ENCODE results near the gene RNU6-8. TPM values are rescaled to one million over a fixed set of nuclear protein-coding genes. Genes with fewer than 3 reads are reported as not detected.

RNU6-8 gene
- total and polyA plus RNA-seq, 4 donors: not detected

DNA sequence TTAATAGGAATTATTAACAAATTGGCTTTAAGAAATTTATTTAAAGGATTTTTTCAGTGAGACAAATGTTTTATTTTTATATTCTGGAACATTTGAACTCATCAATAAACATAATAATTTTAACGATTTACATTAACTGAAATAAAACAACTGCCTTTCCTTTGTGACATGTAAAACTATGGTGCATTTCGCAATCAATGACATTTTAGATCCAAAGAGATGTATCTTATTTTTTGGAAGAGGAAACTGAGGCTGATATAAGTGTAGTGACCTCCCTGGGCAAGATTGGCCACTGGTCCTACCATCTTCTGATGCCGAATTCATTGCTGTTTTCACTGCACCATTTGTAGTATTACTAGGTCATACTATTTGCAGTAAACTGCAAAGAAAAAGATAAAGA, 2.5 kb upstream of the RNU6-8 start:
- Histone ChIP-seq H3K27me3 (ENCODE audit: control insufficient read depth in 3 of 3, insufficient read depth in 3 of 3, low read length in 2 of 3) (no peaks in the 10 kb centered on the region), H3K27ac (ENCODE audit: low read depth in 1 of 2, low read length in 1 of 2) (no peak overlapping the region), H3K9ac (ENCODE audit: insufficient read depth in 1 of 2, low read length in 2 of 2) (no peak overlapping the region), H3K4me3 (no peak overlapping the region), H3K36me3 (ENCODE audit: control insufficient read depth in 4 of 4, insufficient read depth in 4 of 4, low read length in 4 of 4) (no peaks in the 10 kb centered on the region), H3K4me1 (ENCODE audit: control insufficient read depth in 5 of 5, insufficient read depth in 5 of 5, low read length in 5 of 5) (peaks cover 0 to 12% (median 2%) of the 10 kb centered on the region in 5 donors), H3K9me3 (ENCODE audit: control insufficient read depth in 4 of 4, insufficient read depth in 3 of 4, low read length in 3 of 4) (no peaks in the 10 kb centered on the region)
- WGBS, 2 donors: 90 to 92% methylated on average over 3 of the region's 3 CpGs
- ATAC-seq (ENCODE audit: insufficient read depth, low FRiP score): no peak
- TF ChIP-seq CTCF (IDR thresholded peaks at IDR 0.05; ENCODE audit: control extremely low read depth, extremely low read depth): no peak
- no peak for DNase-seq

GRCh38 chr14:32203928-32204357, 874 bp upstream of the RNU6-8 start:
- H3K9me3 ChIP-seq (ENCODE audit: control insufficient read depth in 4 of 4, insufficient read depth in 3 of 4, low read length in 3 of 4): no peaks in the 10 kb centered on the region
- ATAC-seq (ENCODE audit: insufficient read depth, low FRiP score) (no peak), DNase-seq (peak; percentile 26 to 66 (median 56))
- peak overlapping the region; percentile 32 to 92 for H3K27ac ChIP-seq (ENCODE audit: low read depth in 1 of 2, low read length in 1 of 2)
- H3K4me1 ChIP-seq (ENCODE audit: control insufficient read depth in 5 of 5, insufficient read depth in 5 of 5, low read length in 5 of 5): peaks cover 0 to 12% (median 2%) of the 10 kb centered on the region in 5 donors
- H3K27me3 ChIP-seq (ENCODE audit: control insufficient read depth in 3 of 3, insufficient read depth in 3 of 3, low read length in 2 of 3): no peaks in the 10 kb centered on the region
- peak overlapping the region; percentile 37 to 97 for H3K9ac ChIP-seq (ENCODE audit: insufficient read depth in 1 of 2, low read length in 2 of 2)
- TF ChIP-seq CTCF (IDR thresholded peaks at IDR 0.05; ENCODE audit: control extremely low read depth, extremely low read depth): no peak
- 2 to 4% methylated on average over 14 of the region's 14 CpGs for WGBS, 2 donors
- H3K4me3 ChIP-seq: peak overlapping the region; percentile 33
- H3K36me3 ChIP-seq (ENCODE audit: control insufficient read depth in 4 of 4, insufficient read depth in 4 of 4, low read length in 4 of 4): no peaks in the 10 kb centered on the region

DNA sequence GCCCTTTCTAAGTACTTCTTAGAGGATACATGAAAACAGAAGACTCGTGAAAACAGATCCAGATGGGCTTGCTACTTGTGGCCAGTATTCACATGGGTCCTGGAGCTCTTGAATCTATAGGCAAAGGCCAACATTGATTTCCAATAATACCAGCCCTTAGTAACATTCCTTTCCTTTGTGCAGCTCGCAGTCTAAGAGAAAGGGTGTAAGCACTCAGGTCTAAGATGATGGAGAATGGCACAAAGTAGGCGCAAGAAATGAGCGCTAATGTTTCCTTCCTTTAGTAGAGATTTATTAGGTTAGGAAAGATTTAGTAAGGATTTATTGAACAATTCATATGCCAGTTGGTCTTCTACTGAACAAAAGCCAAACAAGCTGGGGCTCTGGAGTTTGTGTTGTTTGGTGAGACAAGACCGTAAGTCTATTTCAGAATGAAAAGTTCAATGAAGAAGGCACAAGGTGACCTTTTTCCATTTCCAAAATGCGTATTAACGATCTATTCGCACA, 525 bp downstream of the RNU6-8 start:
- peak overlapping the region; percentile 18 to 92 for H3K27ac ChIP-seq (ENCODE audit: low read depth in 1 of 2, low read length in 1 of 2)
- H3K36me3 ChIP-seq (ENCODE audit: control insufficient read depth in 4 of 4, insufficient read depth in 4 of 4, low read length in 4 of 4): no peaks in the 10 kb centered on the region
- no peak for ATAC-seq (ENCODE audit: insufficient read depth, low FRiP score)
- peaks cover 0 to 12% (median 2%) of the 10 kb centered on the region in 5 donors for H3K4me1 ChIP-seq (ENCODE audit: control insufficient read depth in 5 of 5, insufficient read depth in 5 of 5, low read length in 5 of 5)
- H3K9ac ChIP-seq (ENCODE audit: insufficient read depth in 1 of 2, low read length in 2 of 2): peak overlapping the region; percentile 89 to 100
- peak in 2 of 3 donors; percentile 66 to 83 for DNase-seq
- no peaks in the 10 kb centered on the region for H3K9me3 ChIP-seq (ENCODE audit: control insufficient read depth in 4 of 4, insufficient read depth in 3 of 4, low read length in 3 of 4)
- peak overlapping the region; percentile 8 for H3K4me3 ChIP-seq
- 1% methylated on average over 8 of the region's 8 CpGs for WGBS, 2 donors
- H3K27me3 ChIP-seq (ENCODE audit: control insufficient read depth in 3 of 3, insufficient read depth in 3 of 3, low read length in 2 of 3): peaks cover 0 to 2% (median 0%) of the 10 kb centered on the region in 3 donors
- TF ChIP-seq CTCF (IDR thresholded peaks at IDR 0.05; ENCODE audit: control extremely low read depth, extremely low read depth): no peak
